ENCODE data around the gene SH2D2A. TPM values are rescaled to one million over a fixed set of nuclear protein-coding genes. Genes with fewer than 3 reads are reported as not detected.

SH2D2A gene
- total and polyA plus RNA-seq, 9 of the 15 experiments (the other 6 are each of a cell fraction or from before 2014, with no cell fraction given), result 0.89 to 33.6 (median 6.9) TPM

- Histone ChIP-seq H2AFZ (ENCODE audit: low read depth, low read length) (peak overlapping the region; percentile 67; the same call in 1 of the 2 replicates), H4K20me1 (replicated peaks; ENCODE audit: control insufficient read depth, insufficient read depth, low read length) (no peaks in the 10 kb centered on the region), H3K27ac (ENCODE audit: extremely low read depth, low read depth, low read length) (no peak overlapping the region; the same call in 2 of the 3 replicates), H3K4me2 (ENCODE audit: insufficient read depth, low read length) (peak overlapping the region; percentile 36; the same call in 1 of the 2 replicates), H3K79me2 (ENCODE audit: control insufficient read depth, insufficient read depth, low read length) (peaks cover 41% of the 10 kb centered on the region; the same call in 2 of the 3 replicates), H3K9me3 (replicated peaks; ENCODE audit: control insufficient read depth, insufficient read depth, low read depth, low read length) (no peaks in the 10 kb centered on the region), H3K9me1 (ENCODE audit: control insufficient read depth, insufficient read depth, low read length) (peaks cover 4% of the 10 kb centered on the region), H3K4me3 (no peak overlapping the region), H3K4me1 (replicated peaks in 1 of 2; ENCODE audit: control insufficient read depth in 2 of 2, insufficient read depth in 2 of 2, low read length in 2 of 2) (peaks cover 73 to 88% of the 10 kb centered on the region in 2 experiments), H3K36me3 (ENCODE audit: control insufficient read depth, insufficient read depth, low read length) (peaks cover 3% of the 10 kb centered on the region; the same call in 2 of the 3 replicates), H3K27me3 (ENCODE audit: control insufficient read depth in 2 of 2, insufficient read depth in 2 of 2, low read length in 2 of 2) (no peaks in the 10 kb centered on the region), H3K9ac (ENCODE audit: insufficient read depth in 1 of 2, low read depth in 2 of 2, low read length in 2 of 2) (peak overlapping the region in 1 of 2 experiments; percentile 65; a peak in 2 of 4 replicates)
- no peak for DNase-seq (ENCODE audit: extremely low read depth in 1 of 4, low spot score in 3 of 4)
- POLR2A ChIA-PET, result interaction anchor here (0.6 to 1.0 kb wide), 3 partner anchors 10 to 30 kb away, joined by 3 read pairs; no protein-coding TSS in a partner anchor
- intact Hi-C loops (cut with micrococcal nuclease), result loop anchor here (5.0 kb wide), 1 partner anchor 177 kb away; no protein-coding TSS in a partner anchor
- BruUV-seq (replicated peaks), result no TSS peak
- FAIRE-seq, result no peak
- in situ Hi-C loops (cut with MboI), result loop anchor here (5.0 kb wide), 2 partner anchors 62 to 137 kb away; partner anchors contain the start of genes ISG20L2 and METTL25B
- TF ChIP-seq ZNF79 (CRISPR knock-in tag; IDR thresholded peaks at IDR 0.05; ENCODE audit: low read depth) (no peak), CHD4 (IDR thresholded peaks at IDR 0.05; ENCODE audit: insufficient read depth, insufficient replicate concordance, low read depth, low read length, poor library complexity, severe bottlenecking) (no peak)
- TF ChIP-seq, protein P1, sequence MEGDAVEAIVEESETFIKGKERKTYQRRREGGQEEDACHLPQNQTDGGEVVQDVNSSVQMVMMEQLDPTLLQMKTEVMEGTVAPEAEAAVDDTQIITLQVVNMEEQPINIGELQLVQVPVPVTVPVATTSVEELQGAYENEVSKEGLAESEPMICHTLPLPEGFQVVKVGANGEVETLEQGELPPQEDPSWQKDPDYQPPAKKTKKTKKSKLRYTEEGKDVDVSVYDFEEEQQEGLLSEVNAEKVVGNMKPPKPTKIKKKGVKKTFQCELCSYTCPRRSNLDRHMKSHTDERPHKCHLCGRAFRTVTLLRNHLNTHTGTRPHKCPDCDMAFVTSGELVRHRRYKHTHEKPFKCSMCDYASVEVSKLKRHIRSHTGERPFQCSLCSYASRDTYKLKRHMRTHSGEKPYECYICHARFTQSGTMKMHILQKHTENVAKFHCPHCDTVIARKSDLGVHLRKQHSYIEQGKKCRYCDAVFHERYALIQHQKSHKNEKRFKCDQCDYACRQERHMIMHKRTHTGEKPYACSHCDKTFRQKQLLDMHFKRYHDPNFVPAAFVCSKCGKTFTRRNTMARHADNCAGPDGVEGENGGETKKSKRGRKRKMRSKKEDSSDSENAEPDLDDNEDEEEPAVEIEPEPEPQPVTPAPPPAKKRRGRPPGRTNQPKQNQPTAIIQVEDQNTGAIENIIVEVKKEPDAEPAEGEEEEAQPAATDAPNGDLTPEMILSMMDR (IDR thresholded peaks at IDR 0.05 in 2 of 3, conservative IDR thresholded peaks at IDR 0.05 in 1 of 3; ENCODE audit: insufficient read depth in 2 of 3, low read depth in 1 of 3, low read length in 3 of 3), result peak in 1 of 3 experiments; percentile 12; a peak in 1 of 6 replicates
- TF ChIP-seq, protein P2, sequence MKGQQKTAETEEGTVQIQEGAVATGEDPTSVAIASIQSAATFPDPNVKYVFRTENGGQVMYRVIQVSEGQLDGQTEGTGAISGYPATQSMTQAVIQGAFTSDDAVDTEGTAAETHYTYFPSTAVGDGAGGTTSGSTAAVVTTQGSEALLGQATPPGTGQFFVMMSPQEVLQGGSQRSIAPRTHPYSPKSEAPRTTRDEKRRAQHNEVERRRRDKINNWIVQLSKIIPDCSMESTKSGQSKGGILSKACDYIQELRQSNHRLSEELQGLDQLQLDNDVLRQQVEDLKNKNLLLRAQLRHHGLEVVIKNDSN (CRISPR knock-in tag; IDR thresholded peaks at IDR 0.05), result 0 out of 2 replicates have a peak, but pooled peaks have one; percentile 2
- no peak for ATAC-seq
- WGBS (ENCODE audit: insufficient coverage, low coverage, missing lambda C conversion rate), result 65% methylated on average over 4 of the region's 4 CpGs
- CTCF ChIA-PET (ENCODE audit: low intra/inter-chr PET ratio), result no interaction called here
Observed at GRCh38 chr1:156864796-156865195, 48.1 kb upstream of the SH2D2A start.

Measured in K562 (cell line).